GM15510 (cell line): ENCODE results near the gene ZNF683.
"Not testable (repeated sequence)": the region's sequence is repeated elsewhere in the genome, so short reads cannot be mapped to it uniquely, and the experiment has no call there.

Experiments used
- POLR2A ChIP-seq: IDR thresholded peaks from 3 replicates; pipeline ENCODE4 v1.6.1; 2011; ENCODE audit warnings: borderline replicate concordance; ENCODE audit not compliant: insufficient read length; ENCODE audit errors: extremely low read depth

Gene ZNF683

GRCh38 chr1:26372611-26373010 is at the start of gene ZNF683:
TSS of gene ZNF683 (minus strand) at chr1:26372750. CDS start at chr1:26368571, 4,179 bp downstream.
- TF ChIP-seq POLR2A, result not testable (repeated sequence)

GRCh38 chr1:26419494-26419893 is 46.9 kb upstream of the ZNF683 start:
- TF ChIP-seq POLR2A, result no peak

- TF ChIP-seq POLR2A, result no peak
Measured at GRCh38 chr1:26418865-26419349, 46.4 kb upstream of the ZNF683 start.

GRCh38 chr1:26417111-26417759 is 44.7 kb upstream of the ZNF683 start:
- TF ChIP-seq POLR2A, result no peak

- no peak for TF ChIP-seq POLR2A
Measured at GRCh38 chr1:26413031-26413430, 40.5 kb upstream of the ZNF683 start.

GRCh38 chr1:26412180-26412840 is 39.8 kb upstream of the ZNF683 start:
- no peak for TF ChIP-seq POLR2A

- TF ChIP-seq POLR2A, result no peak
Measured at GRCh38 chr1:26411624-26412074, 39.1 kb upstream of the ZNF683 start.

- no peak for TF ChIP-seq POLR2A
Measured at GRCh38 chr1:26410706-26411623, 38.4 kb upstream of the ZNF683 start, which contains the start of gene LIN28A. TSS of gene LIN28A (plus strand) at chr1:26410817. CDS start at chr1:26410892, 75 bp downstream.

GRCh38 chr1:26409191-26409807 is 36.7 kb upstream of the ZNF683 start:
- no peak for TF ChIP-seq POLR2A

GRCh38 chr1:26408604-26409003 is 36.1 kb upstream of the ZNF683 start:
- TF ChIP-seq POLR2A, result no peak

- TF ChIP-seq POLR2A, result no peak
Measured at GRCh38 chr1:26405281-26405915, 32.8 kb upstream of the ZNF683 start.

- TF ChIP-seq POLR2A, result no peak
Measured at GRCh38 chr1:26404641-26405040, 32.1 kb upstream of the ZNF683 start.

GRCh38 chr1:26403656-26404055 is 31.1 kb upstream of the ZNF683 start:
- no peak for TF ChIP-seq POLR2A

GRCh38 chr1:26401891-26402290 is 29.3 kb upstream of the ZNF683 start:
- TF ChIP-seq POLR2A, result no peak
